Activated CD4-positive, alpha-beta T cell treated with anti-CD3 and anti-CD28 coated beads, Interleukin-10, Interleukin-2, amounts not matched to agents 100 ng/mL and 50 ng/mL, durations not matched to agents 16 hours and 8 hours (primary cell): ENCODE measurements around the gene CLN5.
"Not testable (repeated sequence)": the region's sequence is repeated elsewhere in the genome, so short reads cannot be mapped to it uniquely, and the experiment has no call there.

Experiments used
- DNase-seq: peaks from one replicate; pipeline ENCODE4 v3.0.0-alpha.2; 2020

The CLN5 gene

GRCh38 chr13:76991796-76992547 is at the start of gene CLN5:
CLN5 (plus strand) TSS chr13:76992081; CDS start chr13:76992099, 18 bp downstream.
- DNase-seq = peak; percentile 96

GRCh38 chr13:76942363-76942762 is 49.5 kb upstream of the CLN5 start:
- DNase-seq = no peak

GRCh38 chr13:76943646-76944045 is 48.2 kb upstream of the CLN5 start:
- no peak for DNase-seq

GRCh38 chr13:76944456-76944855 is 47.4 kb upstream of the CLN5 start:
- DNase-seq = no peak

- no peak for DNase-seq
Observed at GRCh38 chr13:76948149-76948548, 43.7 kb upstream of the CLN5 start, which contains the start of gene ACOD1. ACOD1 (plus strand) TSS chr13:76948511; CDS start chr13:76948559, 48 bp downstream.

- no peak for DNase-seq
Observed at GRCh38 chr13:76950101-76950500, 41.8 kb upstream of the CLN5 start.

- DNase-seq = no peak
Observed at GRCh38 chr13:76953968-76954367, 37.9 kb upstream of the CLN5 start.

GRCh38 chr13:76954538-76954937 is 37.3 kb upstream of the CLN5 start:
- no peak for DNase-seq

GRCh38 chr13:76955193-76955592 is 36.7 kb upstream of the CLN5 start:
- DNase-seq = no peak

GRCh38 chr13:76955661-76956060 is 36.2 kb upstream of the CLN5 start:
- no peak for DNase-seq

- no peak for DNase-seq
Observed at GRCh38 chr13:76958841-76959432, 32.9 kb upstream of the CLN5 start.

- not testable (repeated sequence) for DNase-seq
Observed at GRCh38 chr13:76959734-76960133, 32.1 kb upstream of the CLN5 start.

GRCh38 chr13:76965759-76966421 is 26.0 kb upstream of the CLN5 start:
- DNase-seq = no peak

- DNase-seq = no peak
Observed at GRCh38 chr13:76967031-76967430, 24.9 kb upstream of the CLN5 start.

GRCh38 chr13:76968041-76968440 is 23.8 kb upstream of the CLN5 start:
- DNase-seq = no peak

- DNase-seq = no peak
Observed at GRCh38 chr13:76969488-76970365, 22.2 kb upstream of the CLN5 start.

GRCh38 chr13:76971215-76971614 is 20.7 kb upstream of the CLN5 start:
- DNase-seq = no peak

- DNase-seq = no peak
Observed at GRCh38 chr13:76971851-76972829, 19.7 kb upstream of the CLN5 start.

GRCh38 chr13:76973920-76974617 is 17.8 kb upstream of the CLN5 start:
- DNase-seq = peak; percentile 5

GRCh38 chr13:76974618-76974975 is 17.3 kb upstream of the CLN5 start:
- DNase-seq = no peak

GRCh38 chr13:76975863-76976262 is 16.0 kb upstream of the CLN5 start:
- no peak for DNase-seq
